ENCODE data around the gene TGM3.

The TGM3 gene

DNA sequence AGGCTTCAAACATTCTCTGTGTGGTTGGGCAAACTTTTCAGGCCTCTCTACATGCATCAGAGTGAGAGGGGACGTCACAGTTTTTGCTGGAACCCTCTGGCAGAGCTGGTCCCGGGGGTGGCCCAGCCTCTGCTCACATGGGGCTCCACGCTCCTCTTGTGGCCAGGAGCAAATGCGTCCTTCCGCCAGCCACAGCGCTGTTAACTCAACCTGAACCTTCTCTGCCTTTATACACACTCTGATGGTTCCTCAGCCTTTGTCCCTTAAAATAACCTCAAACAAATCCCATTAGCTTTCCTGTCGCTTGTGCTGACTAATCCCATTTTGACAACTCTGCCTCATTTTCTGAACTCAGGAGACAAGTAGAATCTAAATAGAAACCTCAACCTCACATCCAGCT lies 45.5 kb downstream of the TGM3 start:
- Mint-ChIP-seq H3K27me3 (peaks cover 10% of the 10 kb centered on the region), H3K4me1 (no peaks in the 10 kb centered on the region), H3K27ac (no peak overlapping the region), H3K4me3 (no peak overlapping the region), H3K9me3 (peaks cover 1% of the 10 kb centered on the region), H3K36me3 (no peaks in the 10 kb centered on the region)
- DNase-seq (ENCODE audit: low spot score in 2 of 2) (no peak), ATAC-seq (ENCODE audit: low read depth) (no peak)

DNA sequence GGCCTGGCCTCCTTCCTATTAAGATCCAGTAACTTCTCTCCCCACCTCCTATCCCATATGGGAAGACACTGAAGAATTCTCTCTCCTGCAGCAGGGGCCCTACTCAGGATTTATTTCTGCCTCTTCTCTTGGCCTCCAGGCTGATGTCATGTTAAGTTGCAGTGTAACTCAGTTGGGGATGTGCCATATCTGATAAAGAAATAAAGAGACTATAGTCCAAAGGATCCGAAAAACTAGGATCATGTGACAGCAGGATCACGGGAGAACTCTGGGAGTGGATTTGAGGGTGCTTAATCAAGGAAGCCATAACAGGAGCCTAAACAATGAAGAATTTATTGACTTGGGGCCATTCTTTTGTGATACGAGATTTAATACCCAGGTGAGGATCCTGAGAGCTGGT lies 46.4 kb downstream of the TGM3 start:
- no peaks in the 10 kb centered on the region for H3K36me3 Mint-ChIP-seq
- ATAC-seq (ENCODE audit: low read depth) (no peak), DNase-seq (ENCODE audit: low spot score in 2 of 2) (no peak)
- H3K4me1 Mint-ChIP-seq: no peaks in the 10 kb centered on the region
- H3K27me3 Mint-ChIP-seq: peaks cover 8% of the 10 kb centered on the region
- no peak overlapping the region for H3K4me3 Mint-ChIP-seq
- H3K9me3 Mint-ChIP-seq: peaks cover 1% of the 10 kb centered on the region
- H3K27ac Mint-ChIP-seq: no peak overlapping the region

GRCh38 chr20:2346188-2346587 lies 50.4 kb downstream of the TGM3 start:
- no peaks in the 10 kb centered on the region for H3K36me3 Mint-ChIP-seq
- no peak overlapping the region for H3K4me3 Mint-ChIP-seq
- no peak overlapping the region for H3K27ac Mint-ChIP-seq

GRCh38 chr20:2348336-2348735 lies 52.5 kb downstream of the TGM3 start:
- Mint-ChIP-seq H3K4me1 (peaks cover 7% of the 10 kb centered on the region), H3K9me3 (peaks cover 1% of the 10 kb centered on the region), H3K27ac (no peak overlapping the region), H3K27me3 (peaks cover 7% of the 10 kb centered on the region), H3K4me3 (no peak overlapping the region), H3K36me3 (no peaks in the 10 kb centered on the region)
- ATAC-seq (ENCODE audit: low read depth) (no peak), DNase-seq (ENCODE audit: low spot score in 2 of 2) (no peak)

More at GRCh38 chr20:2346188-2346587, 50.4 kb downstream of the TGM3 start:
- no peak for ATAC-seq (ENCODE audit: low read depth)
- no peak for DNase-seq (ENCODE audit: low spot score in 2 of 2)
- H3K4me1 Mint-ChIP-seq: no peaks in the 10 kb centered on the region
- peaks cover 1% of the 10 kb centered on the region for H3K9me3 Mint-ChIP-seq
- H3K27me3 Mint-ChIP-seq: peaks cover 5% of the 10 kb centered on the region

DNA sequence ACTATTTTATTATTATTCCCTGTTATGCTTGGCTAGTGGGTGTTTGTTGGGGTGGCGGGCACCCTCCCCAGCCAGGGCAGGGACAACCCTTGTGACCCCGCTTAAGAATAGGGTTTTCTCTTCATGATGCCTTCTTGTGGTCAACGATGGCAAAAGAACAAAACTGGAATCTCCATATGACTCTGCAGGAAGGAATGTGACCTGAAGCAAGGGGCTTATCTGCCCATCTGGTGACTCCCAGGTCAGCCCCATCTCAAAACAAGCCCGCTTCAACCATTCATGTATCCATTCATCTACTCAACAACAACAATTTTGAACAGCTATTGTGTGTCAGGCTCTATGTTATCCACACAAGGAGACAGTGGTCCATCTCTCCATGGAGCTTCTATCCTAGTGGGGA lies 54.0 kb downstream of the TGM3 start:
- H3K4me3 Mint-ChIP-seq: no peak overlapping the region
- no peaks in the 10 kb centered on the region for H3K9me3 Mint-ChIP-seq
- H3K4me1 Mint-ChIP-seq: peaks cover 7% of the 10 kb centered on the region
- no peak overlapping the region for H3K27ac Mint-ChIP-seq
- no peak for ATAC-seq (ENCODE audit: low read depth)
- H3K27me3 Mint-ChIP-seq: peaks cover 7% of the 10 kb centered on the region
- no peak for DNase-seq (ENCODE audit: low spot score in 2 of 2)
- no peaks in the 10 kb centered on the region for H3K36me3 Mint-ChIP-seq

DNA sequence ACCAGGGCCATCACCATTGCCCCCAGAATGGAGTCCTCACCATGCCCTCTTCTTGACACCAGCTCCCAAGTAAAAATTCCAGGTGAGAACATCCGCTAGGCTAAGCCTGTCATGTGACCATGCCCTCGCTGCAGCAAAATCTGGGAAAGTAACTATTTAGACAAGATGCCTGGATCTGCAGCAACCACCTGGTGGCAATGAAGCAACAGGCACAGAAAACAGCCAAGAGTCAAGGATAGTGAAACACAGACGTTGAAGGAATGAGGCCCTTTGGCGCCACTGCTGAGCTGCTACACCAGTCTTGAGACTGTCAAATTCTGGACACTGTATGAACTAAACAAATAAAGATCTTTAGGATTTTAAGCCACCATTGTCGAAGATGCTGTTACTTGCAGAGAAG lies 54.8 kb downstream of the TGM3 start:
- Mint-ChIP-seq H3K4me1 (peaks cover 7% of the 10 kb centered on the region), H3K27ac (no peak overlapping the region), H3K36me3 (no peaks in the 10 kb centered on the region), H3K27me3 (peaks cover 7% of the 10 kb centered on the region), H3K9me3 (no peaks in the 10 kb centered on the region), H3K4me3 (no peak overlapping the region)
- ATAC-seq (ENCODE audit: low read depth) (no peak), DNase-seq (ENCODE audit: low spot score in 2 of 2) (no peak)

- H3K9me3 Mint-ChIP-seq: no peaks in the 10 kb centered on the region
- H3K4me1 Mint-ChIP-seq: peaks cover 7% of the 10 kb centered on the region
- H3K27ac Mint-ChIP-seq: no peak overlapping the region
Observed at GRCh38 chr20:2353231-2353630, 57.4 kb downstream of the TGM3 start.

GRCh38 chr20:2357114-2357513 lies 61.3 kb downstream of the TGM3 start:
- Mint-ChIP-seq H3K9me3 (peaks cover 18% of the 10 kb centered on the region), H3K27ac (no peak overlapping the region), H3K4me1 (peaks cover 3% of the 10 kb centered on the region), H3K4me3 (no peak overlapping the region), H3K27me3 (peaks cover 2% of the 10 kb centered on the region), H3K36me3 (peaks cover 6% of the 10 kb centered on the region)
- no peak for DNase-seq (ENCODE audit: low spot score in 2 of 2)
- ATAC-seq (ENCODE audit: low read depth): no peak

More at GRCh38 chr20:2353231-2353630, 57.4 kb downstream of the TGM3 start:
- ATAC-seq (ENCODE audit: low read depth) (no peak), DNase-seq (ENCODE audit: low spot score in 2 of 2) (no peak)
- H3K27me3 Mint-ChIP-seq: peaks cover 3% of the 10 kb centered on the region
- no peaks in the 10 kb centered on the region for H3K36me3 Mint-ChIP-seq
- no peak overlapping the region for H3K4me3 Mint-ChIP-seq

DNA sequence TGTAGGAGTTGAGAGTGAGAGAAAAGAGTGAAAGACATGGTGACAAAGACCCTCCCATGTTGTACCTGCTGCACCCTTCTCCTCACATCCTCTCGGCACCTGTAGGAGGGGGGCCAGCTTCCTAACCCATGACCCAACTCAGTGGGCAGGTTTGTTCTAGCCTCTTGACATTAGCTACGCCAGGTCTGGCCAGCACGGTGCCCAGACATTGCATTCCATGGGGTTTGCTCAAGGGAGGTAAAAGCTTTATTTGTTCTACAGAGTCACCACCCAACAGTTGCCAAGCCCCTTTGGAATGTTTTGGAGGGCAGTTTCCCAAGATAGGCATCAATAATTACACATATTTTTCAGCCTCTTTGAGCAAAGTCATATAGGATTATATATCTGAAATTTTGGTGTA lies 62.2 kb downstream of the TGM3 start:
- Mint-ChIP-seq H3K4me1 (no peaks in the 10 kb centered on the region), H3K4me3 (no peak overlapping the region), H3K27me3 (peaks cover 2% of the 10 kb centered on the region), H3K36me3 (peaks cover 6% of the 10 kb centered on the region), H3K9me3 (peaks cover 18% of the 10 kb centered on the region), H3K27ac (no peak overlapping the region)
- ATAC-seq (ENCODE audit: low read depth): no peak
- no peak for DNase-seq (ENCODE audit: low spot score in 2 of 2)

DNA sequence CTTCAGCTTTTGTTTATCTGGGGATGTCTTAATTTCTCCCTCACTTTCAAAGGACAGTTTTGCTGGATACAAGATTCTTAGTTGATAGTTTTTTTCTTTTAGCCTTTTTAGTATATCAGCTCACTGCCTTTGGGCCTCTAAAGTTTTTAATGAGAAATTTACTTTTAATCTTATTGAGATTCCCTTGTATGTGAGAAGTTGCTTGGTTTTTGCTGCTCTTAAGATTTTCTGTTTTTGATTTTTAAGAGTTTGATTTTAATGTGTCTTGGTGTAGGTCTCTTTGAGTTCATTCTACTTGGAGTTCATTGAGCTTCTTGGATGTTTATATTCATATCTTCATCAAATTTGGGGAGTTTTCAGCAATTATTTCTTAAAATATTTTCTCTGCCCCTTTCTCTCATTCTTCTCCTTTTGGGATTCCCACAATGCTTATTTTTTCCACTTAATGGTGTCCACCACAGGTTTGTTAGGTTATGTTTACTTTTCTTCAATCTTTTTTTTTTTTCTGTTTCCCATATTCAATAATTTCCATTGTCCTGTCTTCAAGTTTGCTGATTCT lies 65.3 kb downstream of the TGM3 start:
- Mint-ChIP-seq H3K4me3 (no peak overlapping the region), H3K4me1 (no peaks in the 10 kb centered on the region), H3K36me3 (peaks cover 6% of the 10 kb centered on the region), H3K27me3 (peaks cover 8% of the 10 kb centered on the region), H3K9me3 (peaks cover 18% of the 10 kb centered on the region), H3K27ac (no peak overlapping the region)
- no peak for ATAC-seq (ENCODE audit: low read depth)
- DNase-seq (ENCODE audit: low spot score in 2 of 2): no peak

DNA sequence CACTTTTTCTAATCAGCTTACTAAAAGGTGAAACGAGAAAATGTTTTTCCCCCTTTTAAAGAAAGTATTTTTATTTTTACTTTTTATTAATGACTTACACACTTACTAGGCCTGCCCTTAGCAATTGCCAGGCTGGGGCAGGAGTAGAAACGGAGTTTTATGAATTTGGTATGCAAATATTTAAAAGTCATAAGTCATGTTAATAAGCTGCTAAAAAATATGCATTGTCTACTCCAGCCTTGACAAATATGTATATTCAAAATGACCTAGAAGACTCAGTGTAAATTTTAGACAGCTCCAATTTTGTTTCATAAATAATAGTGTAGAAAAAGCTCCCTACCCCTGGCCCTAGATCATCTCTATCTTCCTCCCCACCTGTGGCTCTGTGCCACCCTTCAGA lies 67.4 kb downstream of the TGM3 start:
- Mint-ChIP-seq H3K9me3 (peaks cover 18% of the 10 kb centered on the region), H3K36me3 (peaks cover 6% of the 10 kb centered on the region), H3K4me1 (no peaks in the 10 kb centered on the region), H3K4me3 (no peak overlapping the region), H3K27ac (no peak overlapping the region), H3K27me3 (peaks cover 8% of the 10 kb centered on the region)
- DNase-seq (ENCODE audit: low spot score in 2 of 2): no peak
- no peak for ATAC-seq (ENCODE audit: low read depth)

GRCh38 chr20:2363587-2363986 lies 67.8 kb downstream of the TGM3 start:
- DNase-seq (ENCODE audit: low spot score in 2 of 2) (no peak), ATAC-seq (ENCODE audit: low read depth) (no peak)
- Mint-ChIP-seq H3K27me3 (peaks cover 8% of the 10 kb centered on the region), H3K36me3 (peaks cover 6% of the 10 kb centered on the region), H3K4me1 (no peaks in the 10 kb centered on the region), H3K27ac (no peak overlapping the region), H3K9me3 (peaks cover 18% of the 10 kb centered on the region), H3K4me3 (no peak overlapping the region)

DNA sequence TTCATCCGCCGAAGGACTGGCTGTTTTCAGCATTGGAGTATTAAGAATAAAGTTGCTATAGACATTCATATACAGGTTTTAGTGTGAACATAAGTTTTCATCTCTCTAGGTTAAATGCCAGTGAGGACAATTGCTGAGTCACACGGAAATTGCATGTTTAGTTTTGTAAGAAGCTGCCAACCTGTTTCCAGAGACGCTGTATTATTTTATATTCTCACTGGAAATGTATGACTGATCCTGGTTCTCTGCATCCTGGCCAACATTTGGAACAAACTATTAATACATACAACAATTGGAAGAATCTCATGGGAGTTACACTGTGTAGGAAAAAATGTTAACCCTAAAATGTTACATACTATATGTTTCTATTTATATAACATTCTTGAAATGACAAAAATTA lies 68.2 kb downstream of the TGM3 start:
- H3K4me1 Mint-ChIP-seq: no peaks in the 10 kb centered on the region
- peaks cover 9% of the 10 kb centered on the region for H3K27me3 Mint-ChIP-seq
- ATAC-seq (ENCODE audit: low read depth): no peak
- H3K4me3 Mint-ChIP-seq: no peak overlapping the region
- peaks cover 19% of the 10 kb centered on the region for H3K9me3 Mint-ChIP-seq
- peaks cover 7% of the 10 kb centered on the region for H3K36me3 Mint-ChIP-seq
- H3K27ac Mint-ChIP-seq: no peak overlapping the region
- DNase-seq (ENCODE audit: low spot score in 2 of 2): no peak

GRCh38 chr20:2365091-2365490 lies 69.3 kb downstream of the TGM3 start:
- no peak overlapping the region for H3K27ac Mint-ChIP-seq
- DNase-seq (ENCODE audit: low spot score in 2 of 2) (no peak), ATAC-seq (ENCODE audit: low read depth) (no peak)
- no peak overlapping the region for H3K4me3 Mint-ChIP-seq
- H3K27me3 Mint-ChIP-seq: peaks cover 10% of the 10 kb centered on the region
- H3K4me1 Mint-ChIP-seq: no peaks in the 10 kb centered on the region
- H3K9me3 Mint-ChIP-seq: peaks cover 12% of the 10 kb centered on the region
- peaks cover 8% of the 10 kb centered on the region for H3K36me3 Mint-ChIP-seq

GRCh38 chr20:2365666-2366065 lies 69.9 kb downstream of the TGM3 start:
- H3K4me1 Mint-ChIP-seq: no peaks in the 10 kb centered on the region

More at GRCh38 chr20:2365666-2366065, 69.9 kb downstream of the TGM3 start:
- H3K27ac Mint-ChIP-seq: no peak overlapping the region
- H3K4me3 Mint-ChIP-seq: no peak overlapping the region
- H3K36me3 Mint-ChIP-seq: peaks cover 6% of the 10 kb centered on the region
- peaks cover 8% of the 10 kb centered on the region for H3K9me3 Mint-ChIP-seq
- DNase-seq (ENCODE audit: low spot score in 2 of 2) (no peak), ATAC-seq (ENCODE audit: low read depth) (no peak)
- peaks cover 13% of the 10 kb centered on the region for H3K27me3 Mint-ChIP-seq

Data from memory B cell (primary cell).